HL-60 (cell line): ENCODE data around the gene DIP2C.

Experiments
- CTCF ChIP-seq: IDR thresholded peaks from one replicate; pipeline ENCODE4 v1.5.1; 2011; ENCODE audit warnings: low read length, control low read depth, inconsistent platforms; ENCODE audit not compliant: insufficient read depth
- POLR2AphosphoS5 ChIP-seq: IDR thresholded peaks from 2 replicates; pipeline ENCODE4 v1.6.1; 2012; ENCODE audit warnings: low read depth

DNA sequence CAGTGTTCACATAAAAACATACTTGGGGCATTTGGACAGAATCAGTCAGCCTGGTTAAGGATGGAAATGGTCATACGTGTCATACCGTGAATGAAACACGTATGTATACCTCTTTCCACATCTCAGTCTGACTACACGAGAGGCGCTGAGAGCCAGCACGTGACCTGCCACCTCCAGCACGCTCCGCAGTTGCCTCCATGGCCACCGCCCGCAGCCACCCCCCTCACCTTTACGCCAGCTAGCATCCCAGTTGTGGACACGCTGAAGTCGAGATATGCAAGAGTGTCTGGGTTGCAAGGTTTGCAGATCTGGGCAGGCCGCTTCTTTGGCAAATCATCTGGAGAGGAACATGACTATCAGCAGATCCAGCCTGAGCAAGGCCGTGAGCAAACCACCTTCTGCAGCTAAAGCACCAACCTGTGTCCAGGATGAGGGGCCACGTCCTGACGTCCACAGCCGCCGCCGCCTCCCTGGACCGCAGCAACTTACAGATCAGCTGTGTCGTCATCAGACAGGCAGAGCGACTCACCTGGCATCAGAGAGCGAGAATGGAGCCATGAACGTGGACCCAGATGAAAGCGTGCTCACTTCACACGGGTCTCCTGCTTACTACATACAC is 344.8 kb downstream of the DIP2C start:
- TF ChIP-seq CTCF (no peak), POLR2AphosphoS5 (no peak)
